GM18909 (cell line): ENCODE measurements around the gene NIPSNAP3A.
A peak's percentile ranks its signal among the peaks of the same experiment; 100 is the strongest.

Experiments used
- ATAC-seq: cut with Tn5 transposase; IDR thresholded peaks from one replicate; pipeline ENCODE4 v1.9.1; 2021; ENCODE audit warnings: mild to moderate bottlenecking; ENCODE audit not compliant: unreplicated experiment, poor library complexity

The NIPSNAP3A gene

DNA sequence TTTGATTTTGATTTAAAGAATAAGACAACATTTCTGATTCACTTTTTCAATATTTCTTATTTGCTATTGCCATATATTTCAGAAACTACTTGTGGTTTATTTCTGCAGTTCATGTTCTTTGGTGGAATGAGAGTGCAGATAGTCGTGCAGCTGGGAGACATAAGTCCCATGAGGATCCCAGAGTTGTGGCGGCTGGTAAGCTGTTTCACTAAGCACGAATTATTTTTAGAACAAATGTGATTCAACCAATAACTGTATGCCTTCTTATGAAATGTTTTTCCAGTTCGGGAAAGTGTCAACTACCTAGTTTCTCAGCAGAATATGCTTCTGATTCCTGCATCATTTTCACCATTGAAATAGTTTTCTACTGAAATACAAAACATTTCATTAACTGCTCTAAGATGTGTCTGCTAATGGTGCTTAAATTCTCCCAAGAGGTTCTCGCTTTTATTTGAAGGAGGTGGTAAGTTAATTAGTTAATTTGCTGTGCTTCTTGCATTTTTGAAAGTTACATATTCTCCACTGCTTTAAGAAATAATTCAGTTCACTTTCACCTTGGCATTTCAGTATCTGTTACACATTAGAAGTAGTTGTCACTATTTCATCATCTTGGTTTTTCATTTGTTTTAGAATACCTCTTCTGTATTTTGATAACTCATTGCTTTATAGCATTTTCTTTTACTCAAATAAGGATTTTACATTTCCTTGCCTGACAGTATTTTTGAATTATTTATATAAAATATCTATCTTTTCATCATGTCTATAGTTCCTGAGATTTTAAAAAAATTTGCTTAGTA is 25.4 kb downstream of the NIPSNAP3A start:
- peak; percentile 44 for ATAC-seq

DNA sequence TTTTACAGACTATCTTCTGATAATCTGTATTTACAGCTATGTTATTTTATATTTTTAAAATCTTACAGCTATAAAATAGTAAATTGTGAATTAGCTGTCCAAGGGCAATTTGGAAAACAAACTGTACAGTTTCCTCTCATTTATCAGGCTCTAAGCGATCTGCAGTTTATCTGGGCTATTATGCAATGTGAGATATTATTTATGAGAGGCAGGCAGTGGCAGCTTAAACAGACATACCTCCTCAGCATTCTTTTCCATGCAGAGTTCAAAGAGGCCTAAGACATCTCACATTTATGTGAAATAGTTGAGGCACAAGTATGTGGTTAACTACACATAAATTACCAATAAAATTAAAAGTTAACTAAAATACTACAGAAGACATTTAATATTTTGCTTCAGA is 26.6 kb downstream of the NIPSNAP3A start:
- ATAC-seq = no peak

DNA sequence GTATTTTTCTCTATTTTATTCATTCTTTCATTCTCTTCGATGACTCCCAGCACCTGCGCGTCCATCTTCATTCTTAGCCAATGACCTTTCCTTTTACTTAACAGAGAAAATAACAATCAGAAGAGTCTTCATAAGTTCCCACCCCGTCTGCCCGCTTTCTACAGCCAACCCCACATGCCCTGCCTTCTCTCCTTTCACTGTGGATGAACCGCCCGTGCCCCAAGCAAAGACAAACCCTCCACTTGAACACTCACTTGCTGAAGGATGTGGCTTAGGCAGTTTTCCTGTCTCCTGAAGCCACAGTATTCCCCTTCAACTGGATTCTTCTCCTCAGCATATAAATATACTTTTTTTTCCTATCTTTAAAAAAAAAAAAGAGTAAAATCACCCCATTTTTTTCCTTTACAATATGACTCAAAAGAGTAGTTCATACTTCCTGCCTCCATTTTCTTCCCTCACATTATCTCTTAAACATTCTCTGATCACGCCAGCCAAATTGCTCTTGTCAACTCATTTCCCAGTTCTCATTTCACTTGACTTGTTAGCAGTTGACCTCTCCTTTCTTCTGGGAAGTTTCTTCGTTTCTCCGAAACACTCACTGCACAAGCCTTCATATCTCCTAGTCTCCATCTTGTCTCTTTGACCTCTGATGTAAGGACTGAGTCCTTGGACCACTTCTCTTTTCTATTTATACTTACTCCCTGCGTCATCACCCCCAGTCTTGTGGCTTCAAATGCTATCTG is 27.5 kb downstream of the NIPSNAP3A start:
- ATAC-seq = peak; percentile 93

DNA sequence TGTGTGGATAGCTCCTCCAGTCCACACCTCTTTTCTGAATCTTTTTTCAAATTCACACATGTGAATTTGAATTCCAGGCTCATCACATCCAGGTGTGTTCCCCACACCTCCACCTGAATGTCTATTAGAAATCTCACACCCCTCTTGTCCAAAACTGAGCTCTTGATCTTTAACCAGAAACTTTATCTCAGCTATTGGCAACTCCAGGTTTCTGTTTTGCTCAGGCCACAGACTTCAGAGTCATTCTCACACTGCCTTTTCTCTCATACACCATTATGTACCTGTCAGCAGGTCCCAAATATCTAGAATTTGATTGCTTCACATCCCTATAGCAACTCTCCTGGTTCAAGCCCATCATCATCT is 28.1 kb downstream of the NIPSNAP3A start:
- ATAC-seq = peak; percentile 70

DNA sequence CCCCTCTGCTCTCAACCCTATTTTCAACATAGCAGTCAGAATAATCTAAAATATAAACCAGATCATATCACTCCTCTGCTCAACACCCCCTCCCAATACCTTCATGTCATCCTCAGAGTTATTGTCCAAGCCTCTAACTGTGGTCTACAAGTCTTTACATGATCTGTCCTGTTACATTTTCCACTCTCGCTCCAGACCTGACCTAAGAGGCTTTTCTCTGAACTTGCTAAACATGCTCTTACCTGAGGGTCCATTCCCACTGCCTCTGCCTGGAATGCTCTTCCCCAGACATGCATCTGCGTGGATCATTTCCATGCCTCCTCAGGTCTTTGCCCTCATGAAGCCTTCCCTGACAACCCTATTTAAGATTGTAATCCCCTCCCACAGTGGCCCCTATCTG is 28.5 kb downstream of the NIPSNAP3A start:
- peak; percentile 1 for ATAC-seq

DNA sequence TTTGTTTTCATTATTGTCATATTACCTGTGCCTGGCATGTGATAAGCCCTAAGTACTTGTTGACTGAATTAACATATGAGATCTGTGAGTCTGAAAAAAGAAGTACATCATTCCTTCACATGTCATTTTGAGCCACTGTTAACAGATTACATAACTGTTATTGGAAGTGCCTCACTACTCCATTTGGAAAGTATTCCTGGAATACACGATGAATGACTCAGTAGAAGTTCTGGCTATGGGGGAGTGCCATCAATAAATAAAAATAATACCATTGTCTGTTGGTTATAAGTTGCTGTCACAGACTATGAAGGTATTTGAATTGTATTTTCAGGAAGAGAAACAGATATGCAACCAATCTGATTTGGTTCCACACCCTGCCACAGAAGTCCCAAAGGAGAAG is 29.3 kb downstream of the NIPSNAP3A start:
- ATAC-seq = no peak

DNA sequence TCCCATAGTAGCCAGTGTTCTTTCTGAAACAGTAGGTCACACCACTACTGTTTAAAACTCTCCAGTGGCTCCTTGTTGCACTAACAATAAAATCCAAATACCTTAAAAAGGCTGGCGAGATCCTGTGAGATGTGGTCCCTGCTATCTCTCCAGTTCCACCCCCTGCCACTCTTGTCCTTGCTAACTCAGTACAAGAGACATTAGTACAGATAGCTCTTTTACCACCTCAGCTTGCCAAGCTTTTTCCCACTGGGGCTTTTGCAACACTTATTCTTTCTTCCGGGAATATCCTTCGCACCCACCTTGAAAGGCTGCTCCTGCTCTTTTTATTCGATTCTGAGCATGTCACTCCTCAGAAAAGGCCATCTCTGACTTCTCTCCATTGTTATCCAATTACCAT is 31.3 kb downstream of the NIPSNAP3A start:
- no peak for ATAC-seq

DNA sequence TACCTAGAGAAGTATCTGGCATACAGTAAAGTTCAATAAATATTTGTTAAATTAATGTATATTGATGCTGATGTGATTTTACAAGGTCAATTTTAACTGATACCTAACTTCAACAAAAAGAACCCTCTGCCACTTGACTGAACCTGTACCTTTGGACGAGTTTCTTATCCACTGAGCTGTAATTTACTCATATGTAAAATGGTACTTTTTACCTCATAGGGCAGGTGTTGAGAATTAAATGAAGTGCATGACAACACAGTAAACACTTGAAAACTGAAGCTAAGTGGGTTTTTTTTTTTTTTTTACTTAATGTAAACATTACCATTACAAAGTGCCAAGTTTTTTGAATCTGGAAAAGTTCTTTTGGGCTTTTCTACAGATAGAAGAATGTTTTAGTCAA is 31.9 kb downstream of the NIPSNAP3A start:
- no peak for ATAC-seq

DNA sequence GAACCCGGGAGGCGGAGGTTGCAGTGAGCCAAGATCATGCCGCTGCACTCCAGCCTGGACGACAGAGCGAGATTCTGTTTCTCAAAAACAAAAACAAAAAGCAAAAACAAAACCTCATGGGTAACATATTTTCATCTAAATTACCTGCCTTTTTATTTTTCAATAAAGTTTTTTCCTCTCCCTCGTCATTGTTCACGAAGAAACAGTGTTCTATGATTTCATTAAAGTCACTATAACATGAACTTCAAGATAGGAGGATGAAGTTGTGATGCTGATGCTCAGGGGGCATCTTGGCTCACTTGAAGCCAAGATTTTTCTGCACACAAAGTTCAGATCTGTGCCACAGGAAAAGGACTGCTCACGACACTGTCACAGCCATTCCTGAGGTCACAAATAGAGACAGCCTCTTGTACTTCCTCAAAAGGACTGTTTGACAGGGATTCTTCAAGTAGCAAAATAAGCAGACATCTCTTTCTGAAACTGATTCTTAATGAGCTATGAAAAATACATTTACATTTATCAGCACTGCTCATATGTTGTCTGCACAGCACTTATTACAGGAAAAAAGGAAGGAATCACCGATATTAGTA is 32.6 kb downstream of the NIPSNAP3A start:
- ATAC-seq = no peak

DNA sequence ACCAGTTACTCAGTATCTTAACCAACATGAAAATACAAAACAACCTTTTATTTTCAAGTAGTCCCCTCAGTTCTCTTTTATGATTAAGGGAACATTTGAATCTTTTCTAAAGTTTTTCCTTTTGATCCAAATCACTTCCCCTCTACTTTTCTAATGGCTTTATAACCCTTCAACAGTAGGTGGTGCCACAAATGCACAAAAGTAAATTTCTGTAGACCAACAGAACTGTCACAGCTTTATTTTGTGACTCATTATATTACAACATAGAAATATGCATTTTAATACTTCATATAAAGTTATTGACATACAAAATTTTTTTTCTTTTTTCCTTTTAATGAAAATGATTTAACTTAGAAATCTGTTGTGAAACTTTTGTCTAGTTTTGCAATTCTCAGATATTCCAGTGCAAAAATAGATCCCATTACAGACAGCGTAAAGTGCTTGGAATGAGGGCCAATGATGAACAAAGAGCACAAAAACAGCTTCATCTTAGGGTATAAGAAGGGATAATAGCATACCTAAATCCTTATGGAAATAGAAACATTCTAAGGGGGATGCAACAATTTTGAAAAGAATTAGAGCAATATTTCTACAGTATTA is 33.4 kb downstream of the NIPSNAP3A start:
- ATAC-seq = no peak

DNA sequence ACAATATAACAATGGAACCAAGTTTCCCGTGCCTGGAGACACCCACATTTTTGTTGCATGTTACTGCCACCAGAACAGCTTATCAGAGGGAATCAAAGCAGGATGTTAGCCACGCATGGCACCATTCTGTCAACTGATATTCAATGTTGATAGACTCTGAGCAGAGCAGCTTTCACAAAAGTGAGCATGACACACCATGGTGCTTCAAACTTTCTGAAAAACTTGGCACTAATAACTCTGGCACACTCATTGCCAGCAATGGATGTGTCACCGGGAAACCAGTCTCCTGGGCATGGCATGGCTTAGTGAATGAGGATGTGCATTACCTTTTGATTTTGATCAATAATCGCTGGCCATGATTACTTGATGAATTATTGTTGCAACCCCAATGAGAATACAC is 36.1 kb downstream of the NIPSNAP3A start:
- no peak for ATAC-seq

DNA sequence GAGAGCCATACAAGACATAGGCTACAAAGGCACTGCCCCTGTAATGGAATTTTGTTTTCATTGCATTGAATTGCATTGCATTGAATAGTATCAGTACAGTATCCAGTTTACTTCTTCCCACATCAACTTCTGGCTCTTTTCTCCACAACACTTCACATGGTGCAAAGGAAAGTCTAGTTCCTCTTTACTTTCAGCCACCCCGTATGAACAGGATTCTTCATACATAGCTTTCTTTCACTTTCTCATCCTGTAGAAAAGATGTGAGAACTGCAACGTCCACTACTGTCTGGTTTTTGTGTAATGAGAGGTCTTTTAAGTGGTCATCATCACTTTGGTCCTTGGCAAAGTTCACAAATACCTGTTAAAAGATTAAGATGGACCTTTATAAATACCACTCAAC is 36.6 kb downstream of the NIPSNAP3A start:
- peak; percentile 85 for ATAC-seq

DNA sequence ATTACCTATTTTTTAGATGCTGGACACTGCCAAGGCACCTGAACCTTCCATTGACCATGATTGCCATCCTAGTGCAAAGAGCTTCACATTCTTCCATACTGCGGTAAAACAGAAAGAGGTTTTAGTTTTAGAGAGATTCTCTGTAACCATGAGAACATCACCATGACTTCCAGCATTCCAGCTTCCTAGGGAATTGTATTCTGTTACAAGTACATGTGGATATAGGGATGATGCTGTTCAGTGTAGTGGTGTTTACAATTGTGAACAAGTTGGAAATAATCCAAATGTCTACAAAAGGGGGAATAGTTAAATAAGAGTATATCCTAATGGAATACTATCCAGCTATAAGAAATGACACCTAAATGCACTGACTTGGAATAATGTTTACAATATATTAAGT is 38.8 kb downstream of the NIPSNAP3A start:
- ATAC-seq = no peak

DNA sequence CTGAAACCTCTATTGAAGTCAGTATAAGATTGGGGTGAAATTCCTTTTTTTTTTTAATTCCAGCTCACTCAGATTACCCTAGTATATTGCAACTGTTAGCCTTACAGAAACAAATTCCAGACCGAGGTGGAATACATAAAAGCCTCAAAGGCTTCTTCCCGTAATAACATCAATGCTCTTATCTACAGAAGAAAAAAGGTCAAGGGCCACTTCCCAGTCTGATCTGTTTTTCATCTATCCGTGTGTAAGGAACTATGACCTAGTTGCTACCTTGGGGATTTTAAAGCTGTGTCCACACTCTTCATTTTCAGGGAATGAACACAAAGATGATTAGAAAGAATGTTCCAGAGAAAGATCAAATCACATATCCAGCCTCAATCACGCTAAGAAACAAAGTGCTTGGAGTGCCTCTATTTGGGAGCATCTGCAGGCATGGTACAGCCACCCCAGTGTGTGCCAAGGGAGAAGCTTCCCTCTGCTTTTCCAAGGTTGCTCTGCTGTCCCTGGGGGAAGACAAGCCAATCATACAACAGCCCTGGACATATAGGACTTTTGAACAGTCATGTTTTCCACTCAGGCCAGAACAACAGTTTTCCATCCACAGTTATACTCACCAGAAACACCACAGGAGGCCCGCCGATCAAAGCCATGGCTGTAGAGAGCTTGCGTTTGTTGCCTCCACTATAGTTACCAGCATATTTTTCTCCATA is 40.0 kb downstream of the NIPSNAP3A start:
- no peak for ATAC-seq

DNA sequence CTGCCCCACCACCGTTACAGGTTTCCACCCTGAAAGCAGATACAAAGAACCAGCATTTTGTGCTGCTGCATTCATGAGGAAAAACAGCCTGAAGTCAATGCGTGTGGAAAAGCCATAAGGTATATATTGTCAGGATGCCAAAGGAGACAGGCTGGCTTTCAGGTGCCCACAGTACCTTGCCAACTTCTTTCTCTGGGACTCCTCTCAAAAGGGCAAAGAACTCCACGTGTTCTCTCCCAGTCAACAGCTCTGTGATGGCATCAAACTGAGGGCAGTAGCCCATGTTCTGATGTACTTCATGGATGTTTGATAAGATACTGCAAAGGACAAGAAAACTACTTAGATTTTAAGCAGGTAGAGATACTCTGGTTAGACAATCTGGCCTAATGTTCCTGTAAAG is 40.8 kb downstream of the NIPSNAP3A start:
- no peak for ATAC-seq

DNA sequence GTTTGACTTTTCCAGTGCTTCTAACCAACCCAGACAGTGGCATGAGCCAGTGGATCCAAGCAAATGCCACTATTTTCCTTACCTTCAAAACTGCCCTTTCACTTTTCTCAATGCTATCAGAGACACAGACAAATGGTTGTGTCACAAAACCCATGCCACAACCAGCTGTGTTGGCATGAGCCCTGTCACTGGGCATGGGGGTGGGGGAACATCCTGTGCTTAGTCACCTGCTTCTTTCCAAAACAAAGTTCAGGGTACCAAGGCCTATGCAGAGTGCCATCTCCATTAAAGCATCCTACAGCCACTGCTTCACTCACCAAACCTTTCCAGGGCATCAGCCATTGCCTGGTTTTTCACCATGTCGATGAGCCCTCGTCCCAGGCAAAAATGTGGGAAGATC is 46.6 kb downstream of the NIPSNAP3A start:
- no peak for ATAC-seq

DNA sequence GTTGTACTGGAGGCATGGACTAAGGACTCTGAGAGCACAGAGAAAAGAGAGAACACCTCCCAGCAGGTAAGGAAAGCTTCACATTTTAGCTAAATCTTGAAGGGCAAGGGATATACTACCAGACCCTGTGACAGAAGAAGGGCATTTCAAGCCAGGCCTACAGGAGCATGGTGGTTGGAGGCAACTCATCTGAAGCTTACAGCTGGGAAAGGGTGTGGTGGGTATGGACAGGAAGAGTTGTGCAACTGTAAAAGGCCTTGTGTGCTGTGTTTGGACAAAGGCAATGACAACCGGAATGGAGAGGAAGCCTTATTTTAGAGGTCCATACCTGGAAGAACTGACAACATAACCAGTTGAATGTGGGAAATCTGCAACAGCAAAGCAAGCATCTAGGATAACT is 47.6 kb downstream of the NIPSNAP3A start:
- ATAC-seq = no peak

DNA sequence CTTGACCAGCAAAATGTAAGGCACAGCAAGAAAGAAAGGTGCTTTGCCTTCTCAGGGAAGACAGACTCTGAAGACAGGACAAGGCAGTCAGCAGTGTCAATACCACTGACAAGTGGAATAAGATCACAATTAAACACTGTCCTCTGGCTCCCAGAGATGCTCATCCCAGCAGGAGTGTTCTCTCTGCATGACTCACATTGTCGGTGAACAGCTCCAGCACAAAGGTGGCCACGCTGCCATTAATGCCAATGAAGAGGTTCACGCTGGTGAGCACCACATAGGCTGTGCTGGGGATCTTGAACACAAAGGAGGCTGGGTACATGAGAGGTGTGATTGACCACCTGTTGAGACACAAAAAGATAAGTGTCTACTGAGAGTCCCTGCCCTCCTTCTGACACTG is 48.4 kb downstream of the NIPSNAP3A start:
- no peak for ATAC-seq

DNA sequence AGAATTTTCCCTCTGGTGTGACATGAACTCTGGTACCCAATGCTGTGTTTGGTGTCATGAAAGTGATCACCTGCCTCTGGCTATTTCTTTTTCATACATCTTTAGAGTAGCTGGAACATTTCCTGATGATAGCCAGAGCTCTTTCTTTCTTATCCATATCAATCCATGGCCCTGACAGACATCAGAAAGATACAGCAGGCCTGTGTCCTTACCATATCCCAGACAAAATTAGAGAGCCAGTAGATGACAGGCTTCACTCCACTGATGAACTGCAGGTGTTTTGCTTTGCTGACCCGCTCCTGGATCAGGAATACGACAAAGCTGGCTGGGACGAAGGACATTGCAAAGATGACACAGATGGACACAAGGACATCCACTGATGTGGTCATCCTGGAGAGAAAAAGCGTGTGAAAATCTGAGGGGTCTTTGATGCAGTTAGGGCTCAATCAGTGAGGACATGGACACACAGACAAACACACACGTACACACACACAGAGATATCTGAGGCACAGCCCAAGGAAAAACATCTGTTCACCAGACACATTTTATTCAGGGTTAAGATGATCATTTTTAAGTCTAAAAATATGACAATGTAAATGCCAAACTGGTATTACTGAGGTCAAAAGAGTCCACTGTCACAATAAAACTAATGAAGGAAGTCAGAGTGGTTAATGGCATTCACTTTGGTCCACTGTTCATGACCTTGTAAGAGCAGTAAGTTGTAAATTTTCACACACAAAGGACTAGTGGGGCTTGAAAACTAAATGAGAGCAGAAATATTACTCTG is 50.9 kb downstream of the NIPSNAP3A start:
- no peak for ATAC-seq
